Ectodermal cell (in vitro differentiated cells): Measurements from ENCODE around the gene SCAPER.
"Not testable (repeated sequence)": the region's sequence is repeated elsewhere in the genome, so short reads cannot be mapped to it uniquely, and the experiment has no call there.

Source experiments
- H3K27ac ChIP-seq: 2 replicates; pipeline ENCODE4 v1.7.0; 2013; ENCODE audit warnings: mild to moderate bottlenecking, low read depth, low read length; ENCODE audit not compliant: insufficient read depth, poor library complexity, severe bottlenecking
- H3K27me3 ChIP-seq: 2 replicates; pipeline ENCODE4 v1.7.0; 2013; ENCODE audit warnings: mild to moderate bottlenecking, low read length; ENCODE audit not compliant: insufficient read depth, control insufficient read depth, poor library complexity, severe bottlenecking
- H3K36me3 ChIP-seq: one replicate; pipeline ENCODE4 v1.7.0; 2013; ENCODE audit warnings: low read length; ENCODE audit not compliant: control insufficient read depth, insufficient read depth
- H3K4me1 ChIP-seq: one replicate; pipeline ENCODE4 v1.7.0; 2013; ENCODE audit warnings: low read length; ENCODE audit not compliant: control insufficient read depth, insufficient read depth
- H3K4me3 ChIP-seq: 2 replicates; pipeline ENCODE4 v1.7.0; 2013; ENCODE audit warnings: low read depth, low read length, control low read depth; ENCODE audit not compliant: insufficient read depth
- H3K9me3 ChIP-seq: 2 replicates; pipeline ENCODE4 v1.7.0; 2013; ENCODE audit warnings: mild to moderate bottlenecking, low read length, moderate library complexity; ENCODE audit not compliant: control insufficient read depth
- WGBS, 2 experiments: methylation state at CpG; one replicate each; pipeline ENCODE4 v1.1.7; 2013; ENCODE audit warnings: missing lambda C conversion rate in 2 of 2; 5-methylcytosine and 5-hydroxymethylcytosine counted together

The SCAPER gene

DNA sequence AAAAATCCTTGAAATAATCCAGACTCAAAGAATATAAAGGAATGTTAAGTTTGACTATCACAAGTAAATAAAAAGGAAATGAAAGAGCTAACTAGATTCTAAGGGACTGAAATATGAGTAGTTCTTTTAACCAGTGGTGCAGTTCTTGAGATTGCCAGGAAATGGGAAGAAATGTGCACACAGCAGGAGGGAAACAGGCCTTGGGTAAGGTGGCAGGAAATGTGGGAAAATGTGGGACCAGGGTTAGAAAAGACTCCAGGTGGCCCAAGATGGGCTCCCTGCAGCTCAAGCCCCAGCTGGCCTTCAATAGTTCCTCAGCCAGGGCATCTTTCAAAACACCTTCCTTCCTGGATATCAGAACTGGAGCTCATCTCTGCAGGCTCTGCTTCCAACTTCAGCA, 387.2 kb downstream of the SCAPER start:
- H3K4me3 ChIP-seq, result no peak overlapping the region
- H3K27ac ChIP-seq, result no peak overlapping the region

DNA sequence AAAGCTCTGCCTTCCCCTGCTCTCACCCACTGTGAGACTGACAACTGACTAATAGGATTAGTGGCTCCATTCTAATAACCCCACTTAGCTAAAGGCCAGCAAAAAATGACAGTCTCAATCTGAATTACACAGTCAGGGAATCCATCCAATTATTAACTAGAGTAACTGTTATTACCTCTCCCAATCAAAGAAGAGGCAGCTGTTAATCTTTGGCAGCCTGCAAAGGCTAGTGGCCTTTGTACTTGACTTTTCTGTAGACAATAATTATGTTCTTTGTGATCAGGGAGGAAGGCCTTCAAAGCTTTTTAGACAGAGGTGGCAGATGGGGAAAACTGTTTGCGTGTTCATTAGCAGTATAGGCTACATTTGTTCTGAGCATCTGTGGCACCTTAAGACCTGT, 390.9 kb downstream of the SCAPER start:
- Histone ChIP-seq H3K4me3 (no peak overlapping the region), H3K27me3 (no peaks in the 10 kb centered on the region), H3K9me3 (no peaks in the 10 kb centered on the region), H3K36me3 (no peaks in the 10 kb centered on the region), H3K27ac (no peak overlapping the region), H3K4me1 (peaks cover 8% of the 10 kb centered on the region)
- 88 to 89% methylated on average over 1 of the region's 1 CpG for WGBS, 2 experiments

More for the DNA sequence above, 387.2 kb downstream of the SCAPER start:
- Histone ChIP-seq H3K9me3 (no peaks in the 10 kb centered on the region), H3K36me3 (no peaks in the 10 kb centered on the region), H3K4me1 (peaks cover 8% of the 10 kb centered on the region), H3K27me3 (no peaks in the 10 kb centered on the region)

DNA sequence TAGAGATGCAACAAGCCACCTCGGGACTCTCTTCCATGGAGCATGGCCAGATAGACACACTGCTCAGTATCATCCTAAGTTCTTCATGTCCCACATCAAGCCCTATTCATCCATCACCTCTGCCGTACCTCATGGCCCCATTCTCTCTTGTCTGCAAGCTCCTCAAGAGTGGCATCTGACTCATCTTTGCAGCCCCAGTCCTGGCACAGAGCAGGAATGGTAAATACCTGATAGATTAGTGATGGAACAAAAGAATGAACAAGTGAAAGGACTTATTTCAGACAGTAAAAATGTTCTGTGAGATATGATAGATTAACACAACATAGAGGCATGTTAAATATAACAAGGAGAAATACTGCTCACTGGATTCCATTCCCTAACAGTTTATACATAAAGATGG, 392.2 kb downstream of the SCAPER start:
- Histone ChIP-seq H3K9me3 (no peaks in the 10 kb centered on the region), H3K27ac (no peak overlapping the region), H3K36me3 (no peaks in the 10 kb centered on the region), H3K4me1 (peaks cover 1% of the 10 kb centered on the region), H3K27me3 (no peaks in the 10 kb centered on the region), H3K4me3 (no peak overlapping the region)
- WGBS, 2 experiments, result 88 to 95% methylated on average over 2 of the region's 2 CpGs

DNA sequence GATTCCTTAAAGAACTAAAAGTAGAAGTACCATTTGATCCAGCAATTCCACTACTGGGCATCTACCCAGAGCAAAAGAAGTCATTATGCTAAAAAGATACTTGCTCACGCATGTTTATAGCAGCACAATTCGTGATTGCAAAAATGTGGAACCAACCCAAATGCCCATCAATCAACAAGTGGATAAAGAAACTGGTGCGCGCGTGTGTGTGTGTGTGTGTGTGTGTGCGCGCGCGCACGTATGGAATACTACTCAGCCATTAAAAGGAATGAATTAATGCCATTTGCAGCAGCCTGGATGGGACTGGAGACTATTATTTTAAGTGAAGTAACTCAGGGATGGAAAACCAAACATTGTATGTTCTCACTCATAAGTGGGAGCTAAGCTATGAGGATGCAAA, 394.5 kb downstream of the SCAPER start:
- H3K36me3 ChIP-seq, H3K4me1 ChIP-seq, H3K9me3 ChIP-seq, H3K27me3 ChIP-seq, H3K27ac ChIP-seq, H3K4me3 ChIP-seq: not testable (repeated sequence)
- 91 to 95% methylated on average over 10 of the region's 10 CpGs for WGBS, 2 experiments

DNA sequence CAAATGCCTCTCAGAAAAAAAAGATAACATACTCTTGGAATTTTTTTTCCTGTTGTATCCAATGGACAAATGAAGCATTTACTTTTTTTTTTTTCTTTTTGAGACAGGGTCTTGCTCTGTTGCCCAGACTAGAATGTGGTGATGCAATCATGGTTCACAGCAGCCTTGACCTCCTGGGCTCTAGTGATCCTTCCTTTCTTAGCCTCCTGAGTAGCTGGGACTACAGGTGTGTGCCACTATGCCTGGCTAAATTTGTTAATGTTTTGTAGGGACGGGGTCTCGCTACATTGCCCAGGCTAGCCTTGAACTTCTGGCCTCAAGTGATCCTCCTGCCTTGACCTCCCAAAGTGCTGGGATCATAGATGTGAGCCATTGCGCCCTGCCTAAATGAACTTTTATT, 401.3 kb downstream of the SCAPER start:
- no peaks in the 10 kb centered on the region for H3K36me3 ChIP-seq
- H3K4me3 ChIP-seq, result no peak overlapping the region
- H3K9me3 ChIP-seq, result no peaks in the 10 kb centered on the region
- H3K27ac ChIP-seq, result no peak overlapping the region
- no peaks in the 10 kb centered on the region for H3K4me1 ChIP-seq
- 89 to 96% methylated on average over 3 of the region's 3 CpGs for WGBS, 2 experiments
- no peaks in the 10 kb centered on the region for H3K27me3 ChIP-seq

DNA sequence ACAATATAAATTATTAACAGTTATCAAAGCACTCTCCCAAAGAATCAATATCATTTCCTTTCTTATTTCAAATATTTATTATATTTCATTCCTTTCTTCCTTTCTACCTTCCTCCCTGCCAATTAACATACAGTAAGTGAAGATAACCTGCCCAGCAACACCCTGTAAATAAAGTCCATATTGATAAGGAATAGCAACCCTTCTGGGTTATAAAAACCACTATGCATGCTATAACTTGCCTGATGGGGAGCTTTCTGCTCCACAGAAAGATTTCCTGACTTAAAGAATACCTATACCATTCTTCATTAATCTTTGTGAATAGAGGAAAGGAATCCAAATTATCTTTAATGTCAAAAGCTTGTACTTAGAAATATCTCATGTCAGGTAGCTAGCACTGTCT, 402.0 kb downstream of the SCAPER start:
- Histone ChIP-seq H3K36me3 (no peaks in the 10 kb centered on the region), H3K4me3 (no peak overlapping the region), H3K27ac (no peak overlapping the region), H3K4me1 (no peaks in the 10 kb centered on the region), H3K27me3 (no peaks in the 10 kb centered on the region), H3K9me3 (no peaks in the 10 kb centered on the region)

DNA sequence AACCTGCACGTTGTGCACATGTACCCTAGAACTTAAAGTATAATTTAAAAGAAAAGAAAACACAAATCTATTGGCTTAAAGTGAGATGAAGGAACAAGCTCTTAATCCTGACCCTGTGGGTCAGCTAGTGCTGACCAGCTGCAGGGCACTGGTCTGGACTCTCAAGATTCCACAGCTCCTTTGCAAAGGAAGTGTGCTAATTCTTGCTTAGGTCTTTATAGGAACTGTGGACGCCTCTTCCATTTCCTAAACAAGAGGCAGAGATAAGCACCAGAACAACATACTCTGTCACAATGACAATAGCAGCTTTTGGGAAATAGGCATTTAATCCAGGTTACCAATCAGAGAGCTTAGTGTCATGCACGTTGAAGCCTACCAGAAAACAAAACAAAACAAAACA, 402.5 kb downstream of the SCAPER start:
- Histone ChIP-seq H3K4me3 (no peak overlapping the region), H3K36me3 (no peaks in the 10 kb centered on the region), H3K27ac (no peak overlapping the region), H3K27me3 (no peaks in the 10 kb centered on the region), H3K4me1 (no peaks in the 10 kb centered on the region), H3K9me3 (no peaks in the 10 kb centered on the region)
- 84 to 89% methylated on average over 2 to 3 of the region's 3 CpGs for WGBS, 2 experiments

DNA sequence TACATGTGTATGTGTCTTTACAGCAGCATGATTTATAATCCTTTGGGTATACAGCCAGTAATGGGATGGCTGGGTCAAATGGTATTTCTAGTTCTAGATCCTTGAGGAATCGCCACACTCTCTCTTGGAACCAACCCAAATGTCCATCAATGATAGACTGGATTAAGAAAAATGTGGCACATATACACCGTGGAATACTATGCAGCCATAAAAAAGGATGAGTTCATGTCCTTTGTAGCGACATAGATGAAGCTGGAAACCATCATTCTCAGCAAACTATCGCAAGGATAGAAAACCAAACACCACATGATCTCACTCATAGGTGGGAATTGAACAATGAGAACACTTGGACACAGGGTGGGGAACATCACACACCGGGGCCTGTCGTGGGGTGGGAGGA, 403.0 kb downstream of the SCAPER start:
- not testable (repeated sequence) for H3K9me3 ChIP-seq, H3K27ac ChIP-seq, H3K4me1 ChIP-seq, H3K27me3 ChIP-seq, H3K36me3 ChIP-seq, H3K4me3 ChIP-seq
- WGBS, 2 experiments, result 93 to 98% methylated on average over 6 of the region's 6 CpGs

DNA sequence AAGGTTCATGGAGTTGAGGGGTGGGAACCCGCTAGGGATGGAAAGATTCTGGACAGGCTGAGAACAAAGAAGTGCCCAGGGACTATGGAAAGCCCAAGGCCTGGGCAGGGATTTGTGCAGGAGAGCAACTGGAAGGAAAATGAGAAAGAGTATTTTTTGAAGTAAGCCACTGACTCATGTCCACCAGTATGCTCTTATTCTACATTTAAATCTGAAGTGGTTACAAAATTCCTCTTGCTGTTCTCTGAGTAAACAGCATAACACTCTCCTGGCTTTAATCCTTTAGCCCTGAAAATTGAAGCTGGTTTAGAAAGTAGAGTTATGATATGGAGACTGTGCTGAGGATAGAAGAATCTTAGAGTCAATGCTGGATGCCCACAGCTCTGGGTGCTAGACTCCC, 403.4 kb downstream of the SCAPER start:
- H3K4me3 ChIP-seq, result no peak overlapping the region
- no peaks in the 10 kb centered on the region for H3K9me3 ChIP-seq
- no peaks in the 10 kb centered on the region for H3K4me1 ChIP-seq
- H3K27ac ChIP-seq, result no peak overlapping the region
- no peaks in the 10 kb centered on the region for H3K27me3 ChIP-seq
- 93 to 96% methylated on average over 1 of the region's 1 CpG for WGBS, 2 experiments
- H3K36me3 ChIP-seq, result no peaks in the 10 kb centered on the region

DNA sequence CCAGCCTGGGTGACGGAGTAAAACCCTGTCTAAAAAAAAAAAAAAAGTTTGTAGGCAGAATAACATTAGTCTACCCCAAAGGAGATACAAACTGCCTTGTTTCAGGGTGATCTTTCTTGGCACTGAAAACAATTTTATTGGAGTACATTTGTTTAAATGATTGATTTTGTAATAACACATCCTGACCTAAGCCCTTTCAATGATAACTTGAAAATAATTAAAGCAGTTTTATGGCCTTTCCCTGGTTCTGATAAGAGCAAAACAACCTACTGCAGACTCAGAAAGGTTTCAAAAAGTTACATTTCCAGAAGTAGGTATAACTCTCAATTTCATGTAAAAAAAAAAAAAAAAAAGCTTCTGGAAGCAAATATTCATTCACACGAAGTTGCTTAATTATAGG, 404.1 kb downstream of the SCAPER start:
- H3K36me3 ChIP-seq, result no peaks in the 10 kb centered on the region
- H3K27ac ChIP-seq, result no peak overlapping the region
- H3K4me1 ChIP-seq, result no peaks in the 10 kb centered on the region
- H3K27me3 ChIP-seq, result no peaks in the 10 kb centered on the region
- H3K9me3 ChIP-seq, result no peaks in the 10 kb centered on the region
- H3K4me3 ChIP-seq, result no peak overlapping the region
- 89 to 100% methylated on average over 2 of the region's 2 CpGs for WGBS, 2 experiments

DNA sequence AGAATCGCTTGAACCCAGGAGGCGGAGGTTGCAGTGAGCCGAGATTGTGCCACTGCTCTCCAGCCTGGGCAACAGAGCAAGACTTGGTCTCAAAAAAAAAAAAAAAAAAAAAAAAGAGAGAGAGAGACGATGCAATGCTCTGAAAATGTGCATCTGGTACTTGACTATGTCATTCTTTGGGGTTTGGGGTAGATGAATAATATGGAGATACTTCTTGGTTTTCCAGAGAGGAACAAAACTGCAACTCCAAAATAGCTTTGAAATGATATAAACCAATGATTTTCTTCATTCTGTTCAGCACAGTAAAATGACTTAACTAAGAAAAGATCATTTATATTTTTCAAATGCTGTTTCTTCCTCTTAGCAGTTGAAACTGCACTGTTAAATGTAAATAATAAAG, 409.7 kb downstream of the SCAPER start:
- 80 to 85% methylated on average over 4 of the region's 4 CpGs for WGBS, 2 experiments
- H3K36me3 ChIP-seq, result no peaks in the 10 kb centered on the region

More for the DNA sequence above, 409.7 kb downstream of the SCAPER start:
- no peak overlapping the region for H3K27ac ChIP-seq
- no peaks in the 10 kb centered on the region for H3K9me3 ChIP-seq
- no peaks in the 10 kb centered on the region for H3K27me3 ChIP-seq
- H3K4me1 ChIP-seq, result no peaks in the 10 kb centered on the region
- no peak overlapping the region for H3K4me3 ChIP-seq
